GM12874 (cell line): Measurements from ENCODE around the gene CHST6.

Experiments used
- TF ChIP-seq, protein P1 (sequence below): IDR thresholded peaks from 2 replicates; pipeline ENCODE4 v1.5.1; 2011; ENCODE audit warnings: low read depth, mild to moderate bottlenecking, control low read depth, low read length, moderate library complexity; ENCODE audit not compliant: insufficient read depth

Gene CHST6

DNA sequence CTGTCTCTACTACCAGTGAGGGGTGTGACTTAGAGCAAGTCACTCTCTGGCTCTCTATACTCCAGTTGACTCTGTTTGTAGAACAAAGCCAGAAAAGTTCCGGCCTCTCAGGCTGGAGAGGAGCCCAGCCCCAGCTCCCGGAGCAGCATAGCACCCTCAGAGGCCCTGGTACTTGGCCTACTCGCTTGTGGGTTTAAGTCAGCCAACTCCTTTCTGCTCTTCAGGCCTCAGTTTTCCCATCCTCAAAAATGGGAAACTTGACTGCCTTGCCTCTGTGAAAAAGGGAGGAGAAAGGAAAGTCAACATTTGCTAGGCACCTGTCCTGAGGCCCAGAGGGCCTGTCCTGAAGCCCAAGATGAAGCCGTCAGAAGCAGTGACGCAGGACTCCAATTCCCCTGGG lies 1.1 kb downstream of the CHST6 start:
- TF ChIP-seq, protein P1, sequence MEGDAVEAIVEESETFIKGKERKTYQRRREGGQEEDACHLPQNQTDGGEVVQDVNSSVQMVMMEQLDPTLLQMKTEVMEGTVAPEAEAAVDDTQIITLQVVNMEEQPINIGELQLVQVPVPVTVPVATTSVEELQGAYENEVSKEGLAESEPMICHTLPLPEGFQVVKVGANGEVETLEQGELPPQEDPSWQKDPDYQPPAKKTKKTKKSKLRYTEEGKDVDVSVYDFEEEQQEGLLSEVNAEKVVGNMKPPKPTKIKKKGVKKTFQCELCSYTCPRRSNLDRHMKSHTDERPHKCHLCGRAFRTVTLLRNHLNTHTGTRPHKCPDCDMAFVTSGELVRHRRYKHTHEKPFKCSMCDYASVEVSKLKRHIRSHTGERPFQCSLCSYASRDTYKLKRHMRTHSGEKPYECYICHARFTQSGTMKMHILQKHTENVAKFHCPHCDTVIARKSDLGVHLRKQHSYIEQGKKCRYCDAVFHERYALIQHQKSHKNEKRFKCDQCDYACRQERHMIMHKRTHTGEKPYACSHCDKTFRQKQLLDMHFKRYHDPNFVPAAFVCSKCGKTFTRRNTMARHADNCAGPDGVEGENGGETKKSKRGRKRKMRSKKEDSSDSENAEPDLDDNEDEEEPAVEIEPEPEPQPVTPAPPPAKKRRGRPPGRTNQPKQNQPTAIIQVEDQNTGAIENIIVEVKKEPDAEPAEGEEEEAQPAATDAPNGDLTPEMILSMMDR: no peak

DNA sequence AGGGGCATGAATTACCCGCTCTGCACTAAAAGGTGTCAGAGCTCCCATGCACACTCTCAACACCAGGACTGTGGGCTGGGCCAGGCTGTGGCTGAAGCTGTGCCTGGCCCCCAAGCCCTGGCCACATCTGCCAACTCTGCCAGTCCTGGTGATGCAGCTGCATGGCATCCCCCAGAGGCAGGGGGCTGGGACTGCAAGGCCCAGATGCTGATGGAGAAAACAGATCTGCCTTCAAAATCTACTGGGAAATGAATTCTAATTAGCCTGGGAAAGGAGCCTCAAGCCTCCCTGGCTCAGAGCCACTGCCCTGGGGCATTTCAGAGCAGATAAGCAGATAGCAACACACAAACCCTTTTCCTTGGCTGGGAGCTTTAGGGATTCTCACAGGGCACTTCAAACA lies 3.4 kb downstream of the CHST6 start:
- TF ChIP-seq, protein P1: peak; percentile 49

DNA sequence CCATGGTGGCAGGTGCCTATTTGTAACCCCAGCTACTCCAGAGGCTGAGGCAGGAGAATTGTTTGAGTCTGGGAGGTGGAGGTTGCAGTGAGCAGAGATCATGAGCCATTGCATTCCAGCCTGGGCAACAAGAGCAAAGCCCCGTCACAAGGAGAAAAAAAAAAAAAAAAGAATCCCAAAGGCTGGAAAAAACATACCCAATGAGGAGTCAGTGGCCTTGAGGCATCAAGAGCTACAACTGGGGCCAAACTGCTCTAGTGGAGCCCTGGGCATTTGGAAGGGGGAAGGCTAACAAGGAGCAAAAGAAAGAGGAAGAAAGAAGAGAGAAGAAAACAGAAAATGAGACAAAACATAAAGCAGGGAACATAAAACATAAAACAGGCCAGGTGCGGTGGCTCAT lies 6.9 kb downstream of the CHST6 start:
- TF ChIP-seq, protein P1: no peak

DNA sequence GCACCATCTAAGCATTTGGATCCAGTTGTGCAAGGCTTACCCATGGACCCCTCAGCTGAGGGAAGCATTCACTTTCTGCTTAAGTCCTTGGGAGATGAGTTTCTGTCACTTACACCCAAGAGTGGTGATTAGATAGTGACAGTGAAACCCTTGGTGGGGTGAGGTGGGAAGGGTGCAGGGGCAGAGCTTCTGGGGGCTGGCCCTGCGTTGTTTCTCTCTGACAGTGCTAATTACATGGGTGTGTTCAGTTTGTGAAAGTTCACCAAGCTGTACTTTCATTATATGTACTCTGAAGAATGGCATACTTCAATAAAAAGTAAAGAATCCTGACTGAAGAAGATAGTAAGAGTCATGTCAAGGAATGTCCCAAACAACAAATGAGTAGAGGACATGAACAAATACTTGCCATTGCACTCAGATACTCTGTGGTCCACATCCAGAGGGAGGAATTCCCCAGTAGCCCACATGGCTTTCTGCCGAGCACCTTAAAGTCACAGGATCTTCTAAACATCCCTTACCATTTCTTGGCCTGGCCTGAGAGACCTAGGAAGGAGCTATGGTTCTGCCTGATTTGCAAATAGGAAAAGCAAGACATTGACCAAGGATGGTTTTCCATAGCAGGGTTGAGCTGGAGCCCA lies 8.4 kb downstream of the CHST6 start:
- TF ChIP-seq, protein P1: no peak

DNA sequence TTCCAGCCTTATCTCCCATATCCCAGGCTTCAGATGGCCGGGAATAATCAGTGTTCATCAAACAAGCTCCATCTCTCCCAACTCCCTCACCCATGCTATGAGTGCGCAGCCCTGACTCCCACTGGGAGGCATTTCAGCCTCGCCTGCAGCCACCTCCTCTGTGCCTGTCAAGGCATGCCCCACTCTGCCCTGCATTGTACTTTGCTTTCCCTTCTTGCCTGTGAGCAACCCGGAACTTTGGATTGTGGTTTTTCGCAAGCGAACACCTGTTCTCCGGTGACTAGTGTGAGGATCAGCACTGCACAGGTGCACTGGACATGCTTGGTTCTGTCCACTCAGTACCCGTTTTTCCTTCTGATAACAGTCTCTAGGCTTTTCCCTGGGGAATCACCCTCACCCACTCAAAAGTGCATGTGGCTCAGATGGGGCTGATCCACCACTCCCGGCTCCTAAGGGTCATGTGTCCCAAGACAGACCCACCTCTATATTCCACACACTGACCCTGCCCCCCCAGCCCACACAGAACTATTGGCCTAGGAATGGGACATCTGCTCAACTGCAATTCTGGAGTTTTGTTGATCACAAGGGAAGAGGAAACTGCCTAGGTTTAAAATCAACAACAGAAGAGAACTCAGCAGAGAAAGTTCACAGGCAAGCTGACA lies 9.1 kb downstream of the CHST6 start:
- TF ChIP-seq, protein P1: no peak

DNA sequence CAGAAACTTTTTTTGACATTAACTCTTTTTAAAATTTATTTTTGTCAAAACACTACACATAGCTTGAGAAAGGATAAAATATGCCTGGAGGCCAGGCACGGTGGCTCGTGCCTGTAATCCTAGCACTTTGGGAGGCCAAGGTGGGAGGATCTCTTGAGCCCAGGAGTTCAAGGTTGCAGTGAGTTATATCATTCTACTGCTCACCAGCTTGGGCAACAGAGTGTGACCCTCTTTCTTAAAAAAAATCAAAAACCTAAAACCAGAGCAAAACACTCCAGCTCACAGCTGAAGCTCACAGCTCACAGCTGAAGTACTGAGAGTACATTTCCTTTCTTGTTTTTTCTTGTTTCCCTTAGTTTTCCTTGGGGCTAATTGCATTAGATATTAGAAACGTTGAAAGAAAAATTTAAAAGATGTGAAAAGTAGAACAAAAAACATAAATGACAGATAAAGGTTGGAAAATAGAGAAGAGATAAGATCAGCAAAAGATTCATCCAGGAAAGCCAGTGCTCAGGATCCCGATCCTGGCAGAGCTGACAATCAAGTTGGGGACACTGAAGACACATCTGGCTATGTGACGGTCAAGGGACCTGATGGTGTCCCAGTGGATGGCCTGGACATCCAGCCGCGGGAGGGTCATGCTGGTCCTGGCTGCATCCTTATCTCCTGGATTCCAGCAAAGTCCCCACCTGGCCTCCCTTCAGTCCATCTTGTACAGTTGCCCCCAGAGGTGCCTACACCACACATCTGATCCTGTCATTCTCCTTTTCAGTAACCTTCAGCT lies 9.8 kb downstream of the CHST6 start:
- TF ChIP-seq, protein P1: no peak

DNA sequence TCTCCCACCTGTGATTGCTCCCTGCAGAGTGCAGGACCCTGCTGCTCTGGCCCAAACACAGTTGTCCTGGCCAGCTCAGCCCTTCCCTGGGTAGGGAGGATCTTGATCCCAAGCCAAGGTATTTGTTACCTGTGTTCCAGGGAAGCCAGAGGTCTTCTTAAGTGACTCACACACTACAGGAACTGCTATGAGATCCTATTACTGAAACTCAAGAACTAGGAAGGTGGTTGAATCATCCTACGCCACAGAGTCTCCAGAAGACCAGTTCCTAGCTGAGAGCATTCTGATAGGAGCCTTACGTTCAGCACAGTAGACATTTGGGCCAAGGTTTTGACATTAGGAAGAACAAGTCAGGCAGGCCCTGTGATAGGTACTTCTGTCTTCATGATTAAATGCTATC lies 12.0 kb downstream of the CHST6 start:
- TF ChIP-seq, protein P1: no peak
